Left ventricle myocardium inferior (tissue), 1 donor: ENCODE data around the gene RPRD1A. TPM values are rescaled to one million over a fixed set of nuclear protein-coding genes. Genes with fewer than 3 reads are reported as not detected.
"Not testable (repeated sequence)": the region's sequence is repeated elsewhere in the genome, so short reads cannot be mapped to it uniquely, and the experiment has no call there.

Experiments
- DNase-seq: peaks from one replicate; pipeline ENCODE4 v3.0.0-alpha.2; 2020
- H3K27ac ChIP-seq: fragments of 200-600 bp; replicated peaks from 2 replicates; pipeline ENCODE4 v1.8.0; 2021
- H3K27me3 ChIP-seq: fragments of 200-600 bp; 2 replicates; pipeline ENCODE4 v1.8.0; 2021; ENCODE audit warnings: low read depth
- H3K36me3 ChIP-seq: fragments of 200-600 bp; 2 replicates; pipeline ENCODE4 v1.8.0; 2021
- H3K4me1 ChIP-seq: fragments of 200-600 bp; 2 replicates; pipeline ENCODE4 v1.8.0; 2021
- H3K4me3 ChIP-seq: fragments of 200-600 bp; 2 replicates; pipeline ENCODE4 v1.8.0; 2021; ENCODE audit warnings: mild to moderate bottlenecking, moderate library complexity
- H3K9me3 ChIP-seq: fragments of 200-600 bp; replicated peaks from 2 replicates; pipeline ENCODE4 v1.8.0; 2021
- intact Hi-C: fragments of 100-400 bp; cut with micrococcal nuclease; formaldehyde crosslinking; loops from one replicate; pipeline ENCODE4 v1.11.0; 2022
- total RNA-seq: library from RNA; stranded (reverse); fragmentation: NEBNext Ultra II Directional; extraction: Animal tissue kit (Norgen Biotek cat#: 25700); gene quantifications from one replicate; pipeline ENCODE4 v1.2.1, GENCODE V29; 2021
- TF ChIP-seq, protein P1 (sequence below): fragments of 200-600 bp; IDR thresholded peaks from 2 replicates; pipeline ENCODE4 v1.8.0; 2021; ENCODE audit warnings: antibody characterized with exemption, mild to moderate bottlenecking, borderline replicate concordance
- donor health status: DM: no; HTN: yes; CAD: no; lungs with severe emphysema.

The RPRD1A gene
- total RNA-seq, 1 donor from 2014 or later, result 53.4 TPM

DNA sequence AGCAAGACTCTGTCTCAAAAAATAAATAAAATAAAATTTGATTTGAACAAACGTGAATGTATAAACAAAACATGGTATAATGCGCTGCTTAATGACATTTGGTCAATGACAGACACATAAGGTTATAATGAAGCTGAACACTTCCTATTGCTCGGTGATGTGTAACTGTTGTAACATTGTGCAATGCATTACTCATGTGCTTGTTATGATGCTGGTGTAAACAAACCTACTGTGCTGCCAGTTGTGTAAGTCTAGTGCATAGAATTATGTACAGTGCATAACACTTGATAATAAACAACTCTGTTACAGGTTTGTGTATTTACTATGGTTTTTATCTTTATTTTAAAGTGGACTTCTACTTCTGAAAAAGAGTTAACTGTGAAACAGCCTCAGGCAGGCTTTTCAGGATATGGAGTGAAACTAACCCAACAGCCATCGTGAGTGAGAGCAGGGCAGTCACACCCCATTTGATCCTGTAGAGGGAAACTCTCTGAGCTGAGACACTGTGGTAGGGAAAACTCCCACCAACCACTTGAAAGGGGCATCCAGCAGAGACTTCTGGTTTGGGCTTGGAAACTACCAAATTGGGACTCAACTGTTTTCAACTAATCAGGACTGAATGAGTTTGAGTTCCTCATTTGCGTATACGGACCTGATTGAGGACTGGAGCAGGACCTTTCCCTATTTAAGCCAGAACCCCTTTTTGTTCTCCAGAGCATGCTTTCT, 8.7 kb upstream of the RPRD1A start:
- H3K36me3 ChIP-seq, result no peaks in the 10 kb centered on the region
- DNase-seq, result no peak
- H3K4me1 ChIP-seq, result no peaks in the 10 kb centered on the region
- H3K4me3 ChIP-seq, result no peak overlapping the region
- peaks cover 8% of the 10 kb centered on the region for H3K9me3 ChIP-seq
- peaks cover 17% of the 10 kb centered on the region for H3K27me3 ChIP-seq
- TF ChIP-seq, protein P1, sequence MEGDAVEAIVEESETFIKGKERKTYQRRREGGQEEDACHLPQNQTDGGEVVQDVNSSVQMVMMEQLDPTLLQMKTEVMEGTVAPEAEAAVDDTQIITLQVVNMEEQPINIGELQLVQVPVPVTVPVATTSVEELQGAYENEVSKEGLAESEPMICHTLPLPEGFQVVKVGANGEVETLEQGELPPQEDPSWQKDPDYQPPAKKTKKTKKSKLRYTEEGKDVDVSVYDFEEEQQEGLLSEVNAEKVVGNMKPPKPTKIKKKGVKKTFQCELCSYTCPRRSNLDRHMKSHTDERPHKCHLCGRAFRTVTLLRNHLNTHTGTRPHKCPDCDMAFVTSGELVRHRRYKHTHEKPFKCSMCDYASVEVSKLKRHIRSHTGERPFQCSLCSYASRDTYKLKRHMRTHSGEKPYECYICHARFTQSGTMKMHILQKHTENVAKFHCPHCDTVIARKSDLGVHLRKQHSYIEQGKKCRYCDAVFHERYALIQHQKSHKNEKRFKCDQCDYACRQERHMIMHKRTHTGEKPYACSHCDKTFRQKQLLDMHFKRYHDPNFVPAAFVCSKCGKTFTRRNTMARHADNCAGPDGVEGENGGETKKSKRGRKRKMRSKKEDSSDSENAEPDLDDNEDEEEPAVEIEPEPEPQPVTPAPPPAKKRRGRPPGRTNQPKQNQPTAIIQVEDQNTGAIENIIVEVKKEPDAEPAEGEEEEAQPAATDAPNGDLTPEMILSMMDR, result no peak
- H3K27ac ChIP-seq, result no peak overlapping the region
- intact Hi-C loops, result no loop called here

DNA sequence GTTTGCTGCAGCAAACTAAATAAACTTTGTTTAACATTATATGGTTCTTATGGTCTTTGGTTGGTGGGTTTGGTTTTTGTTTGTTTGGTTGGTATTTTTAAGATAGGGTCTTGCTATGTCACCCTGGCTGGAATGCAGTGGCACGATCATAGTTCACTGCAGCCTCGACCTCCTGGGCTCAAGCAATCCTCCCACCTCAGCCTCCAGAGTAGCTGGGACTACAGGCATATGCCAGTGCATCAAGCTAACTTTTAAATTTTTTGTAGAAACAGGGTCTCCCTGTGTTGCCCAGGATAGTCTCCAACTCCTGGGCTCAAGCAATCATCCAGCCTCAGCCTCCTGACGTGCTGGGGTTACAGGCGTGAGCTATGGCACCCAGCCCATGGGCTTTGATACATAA, 7.1 kb upstream of the RPRD1A start:
- no peak for DNase-seq
- no peaks in the 10 kb centered on the region for H3K36me3 ChIP-seq
- H3K4me3 ChIP-seq, result no peak overlapping the region
- H3K27me3 ChIP-seq, result peaks cover 17% of the 10 kb centered on the region
- no peaks in the 10 kb centered on the region for H3K4me1 ChIP-seq
- TF ChIP-seq, protein P1, result no peak
- no peak overlapping the region for H3K27ac ChIP-seq
- H3K9me3 ChIP-seq, result no peaks in the 10 kb centered on the region
- intact Hi-C loops, result no loop called here

DNA sequence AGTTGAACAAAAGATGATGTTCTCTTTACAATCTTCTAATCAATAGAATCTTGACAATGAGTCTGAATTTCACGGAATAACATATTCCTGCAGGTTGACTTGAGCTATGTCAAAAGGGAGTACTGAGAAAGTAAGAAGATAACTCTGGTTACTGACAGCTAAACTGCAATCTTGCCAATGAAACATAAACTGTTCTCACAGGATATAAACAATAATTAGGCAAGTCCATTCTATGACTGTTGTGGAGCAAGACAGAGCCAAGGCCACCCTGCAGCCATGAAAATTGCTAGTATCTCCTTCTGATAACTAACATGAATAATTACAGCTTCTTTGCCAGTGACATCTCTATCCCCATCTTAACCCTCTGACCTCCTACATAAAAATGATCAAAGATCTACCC, 6.3 kb upstream of the RPRD1A start:
- TF ChIP-seq, protein P1, result no peak
- Histone ChIP-seq H3K36me3 (no peaks in the 10 kb centered on the region), H3K4me3 (no peak overlapping the region), H3K4me1 (no peaks in the 10 kb centered on the region), H3K27ac (no peak overlapping the region), H3K27me3 (peaks cover 17% of the 10 kb centered on the region), H3K9me3 (no peaks in the 10 kb centered on the region)
- intact Hi-C loops, result no loop called here
- no peak for DNase-seq

DNA sequence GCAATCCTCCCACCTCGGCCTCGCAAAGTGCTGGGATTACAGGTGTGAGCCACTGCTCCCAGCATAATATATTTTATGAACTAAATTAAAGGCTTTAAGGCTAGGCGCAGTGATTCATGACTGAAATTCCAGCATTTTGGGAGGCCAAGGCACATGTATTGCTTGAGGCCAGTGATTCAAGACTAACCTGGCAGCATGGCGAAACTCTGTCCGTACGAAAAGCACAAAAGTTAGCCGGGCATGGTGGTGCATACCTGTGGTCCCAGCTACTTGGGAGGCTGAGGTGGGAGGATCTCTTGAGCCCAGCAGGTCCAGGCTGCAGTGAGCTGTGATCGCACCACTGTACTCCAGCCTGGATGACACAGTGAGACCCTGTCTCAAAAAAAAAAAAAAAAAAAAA, 5.0 kb upstream of the RPRD1A start:
- H3K36me3 ChIP-seq, H3K4me3 ChIP-seq, DNase-seq, H3K4me1 ChIP-seq, H3K27ac ChIP-seq, H3K9me3 ChIP-seq, intact Hi-C loops: not testable (repeated sequence)
- peaks cover 17% of the 10 kb centered on the region for H3K27me3 ChIP-seq

DNA sequence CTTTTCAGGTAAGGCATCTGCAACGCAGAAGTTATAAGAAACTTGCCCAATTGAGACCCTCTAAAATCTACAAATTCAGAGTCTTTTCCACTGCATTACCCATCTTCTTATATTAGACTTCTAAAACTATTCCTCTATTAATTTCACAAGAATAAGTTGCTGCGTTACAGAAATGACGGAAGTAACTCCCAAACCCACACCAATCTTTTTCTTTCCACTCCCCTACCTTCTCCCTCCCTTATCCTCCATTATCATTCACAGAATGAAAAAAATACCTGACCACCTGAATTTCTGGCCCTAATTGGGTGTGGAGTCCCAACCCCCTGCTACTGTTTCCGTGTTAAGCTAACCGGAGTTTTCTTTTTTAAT, 689 bp downstream of the RPRD1A start:
- no peak for DNase-seq
- intact Hi-C loops, result no loop called here
- no peaks in the 10 kb centered on the region for H3K27me3 ChIP-seq
- no peaks in the 10 kb centered on the region for H3K9me3 ChIP-seq
- H3K4me3 ChIP-seq, result peak overlapping the region; percentile 90
- H3K4me1 ChIP-seq, result peaks cover 32% of the 10 kb centered on the region
- H3K27ac ChIP-seq, result peak overlapping the region; percentile 88
- TF ChIP-seq, protein P1, result no peak
- H3K36me3 ChIP-seq, result no peaks in the 10 kb centered on the region

DNA sequence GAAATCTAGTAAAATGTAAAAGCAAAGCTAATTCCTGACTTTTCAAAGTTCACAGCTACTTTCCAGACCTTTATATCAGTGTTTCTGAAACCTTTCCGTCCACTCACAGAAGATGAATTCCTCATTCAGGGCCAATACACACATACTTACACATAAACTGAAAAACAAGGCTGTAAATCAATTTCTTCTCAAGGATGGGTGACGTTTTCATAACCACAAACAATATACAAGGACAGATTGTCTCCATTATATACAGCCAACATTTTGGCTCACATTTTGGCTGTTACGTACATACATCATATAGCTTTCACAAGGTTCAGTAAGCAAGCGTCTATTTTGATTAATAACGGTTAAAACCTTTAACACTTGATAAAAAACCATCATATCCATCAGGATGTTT, 1.4 kb downstream of the RPRD1A start:
- H3K9me3 ChIP-seq, result no peaks in the 10 kb centered on the region
- peak overlapping the region; percentile 90 for H3K4me3 ChIP-seq
- H3K36me3 ChIP-seq, result no peaks in the 10 kb centered on the region
- no peaks in the 10 kb centered on the region for H3K27me3 ChIP-seq
- H3K4me1 ChIP-seq, result peaks cover 36% of the 10 kb centered on the region
- no peak overlapping the region for H3K27ac ChIP-seq
- intact Hi-C loops, result no loop called here
- TF ChIP-seq, protein P1, result no peak
- DNase-seq, result no peak

DNA sequence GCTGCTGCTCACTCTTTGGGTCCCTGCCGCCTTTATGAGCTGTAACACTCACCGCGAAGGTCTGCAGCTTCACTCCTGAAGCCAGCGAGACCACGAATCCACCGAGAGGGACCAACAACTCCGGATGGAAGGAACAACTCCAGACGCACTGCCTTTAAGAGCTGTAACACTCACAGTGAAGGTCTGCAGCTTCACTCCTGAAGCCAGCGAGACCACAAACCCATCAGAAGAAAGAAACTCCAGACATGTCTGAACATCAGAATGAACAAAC, 2.6 kb downstream of the RPRD1A start:
- DNase-seq, H3K4me3 ChIP-seq, H3K9me3 ChIP-seq, H3K27me3 ChIP-seq, H3K27ac ChIP-seq, intact Hi-C loops, H3K36me3 ChIP-seq: not testable (repeated sequence)
- peaks cover 38% of the 10 kb centered on the region for H3K4me1 ChIP-seq
